GM23338 (cell line): ENCODE data around the gene EVA1B. TPM values are rescaled to one million over a fixed set of nuclear protein-coding genes. Genes with fewer than 3 reads are reported as not detected.
A peak's percentile ranks its signal among the peaks of the same experiment; 100 is the strongest.

ENCODE experiments used
- ATAC-seq: fragments of 200-7000 bp; cut with Tn5 transposase; 3 replicates; pipeline ENCODE4 v1.9.1; 2020
- DNase-seq: peaks from one replicate; pipeline ENCODE4 v3.0.0-alpha.2; 2015; ENCODE audit warnings: low spot score
- H2AFZ ChIP-seq: fragments of 200-600 bp; sonication (generic); 2 replicates; pipeline ENCODE4 v1.8.0; 2016; ENCODE audit warnings: antibody characterized with exemption, mild to moderate bottlenecking, moderate library complexity
- H3F3A ChIP-seq: fragments of 200-600 bp; sonication (generic); replicated peaks from 2 replicates; pipeline ENCODE4 v1.8.0; 2017; ENCODE audit warnings: antibody characterized with exemption, mixed run types, low read depth
- H3K27ac ChIP-seq: fragments of 200-600 bp; sonication (generic); 2 replicates; pipeline ENCODE4 v1.6.1; 2016; ENCODE audit warnings: low read depth
- H3K27me3 ChIP-seq: fragments of 200-600 bp; sonication (generic); 2 replicates; pipeline ENCODE4 v1.8.0; 2016; ENCODE audit warnings: mild to moderate bottlenecking, mixed run types, moderate library complexity; ENCODE audit not compliant: insufficient read depth
- H3K36me3 ChIP-seq: fragments of 200-600 bp; sonication (generic); 2 replicates; pipeline ENCODE4 v1.8.0; 2016; ENCODE audit warnings: mild to moderate bottlenecking; ENCODE audit not compliant: insufficient read depth
- H3K4me1 ChIP-seq: fragments of 200-600 bp; sonication (generic); 2 replicates; pipeline ENCODE4 v1.8.0; 2016; ENCODE audit warnings: mild to moderate bottlenecking, moderate library complexity; ENCODE audit not compliant: insufficient read depth
- H3K4me2 ChIP-seq: fragments of 200-600 bp; sonication (generic); 2 replicates; pipeline ENCODE4 v1.7.1; 2017; ENCODE audit warnings: mixed run types
- H3K4me3 ChIP-seq: fragments of 200-600 bp; sonication (generic); 2 replicates; pipeline ENCODE4 v1.6.1; 2016; ENCODE audit warnings: mixed run types
- H3K79me2 ChIP-seq: fragments of 200-600 bp; sonication (generic); replicated peaks from 2 replicates; pipeline ENCODE4 v1.8.0; 2017; ENCODE audit warnings: mild to moderate bottlenecking; ENCODE audit not compliant: insufficient read depth
- H3K9me2 ChIP-seq: fragments of 200-600 bp; sonication (generic); 2 replicates; pipeline ENCODE4 v1.8.0; 2017; ENCODE audit not compliant: insufficient read depth
- H4K20me1 ChIP-seq: fragments of 200-600 bp; sonication (generic); replicated peaks from 2 replicates; pipeline ENCODE4 v1.8.0; 2017; ENCODE audit warnings: mild to moderate bottlenecking; ENCODE audit not compliant: insufficient read depth
- H3K27ac Mint-ChIP-seq: 2 replicates; pipeline ENCODE4 v1.8.0; 2020; ENCODE audit warnings: inconsistent platforms, mild to moderate bottlenecking, moderate library complexity, mixed read lengths
- H3K27me3 Mint-ChIP-seq: 3 replicates; pipeline ENCODE4 v1.8.0; 2022; ENCODE audit warnings: low read depth, mild to moderate bottlenecking, moderate library complexity, mixed read lengths, inconsistent platforms; ENCODE audit not compliant: insufficient read depth, poor library complexity
- H3K36me3 Mint-ChIP-seq: 3 replicates; pipeline ENCODE4 v1.8.0; 2021; ENCODE audit warnings: low read depth, mild to moderate bottlenecking, inconsistent platforms, moderate library complexity, mixed read lengths
- H3K4me1 Mint-ChIP-seq: 3 replicates; pipeline ENCODE4 v1.8.0; 2020; ENCODE audit warnings: mild to moderate bottlenecking, inconsistent platforms, mixed read lengths
- H3K4me3 Mint-ChIP-seq: 3 replicates; pipeline ENCODE4 v1.8.0; 2021; ENCODE audit warnings: moderate library complexity, mild to moderate bottlenecking, inconsistent platforms, mixed read lengths
- H3K9me3 Mint-ChIP-seq: 3 replicates; pipeline ENCODE4 v1.8.0; 2020; ENCODE audit warnings: moderate library complexity, mild to moderate bottlenecking, inconsistent platforms, mixed read lengths
- EZH2phosphoT487 ChIP-seq: fragments of 200-600 bp; sonication (generic); IDR thresholded peaks from one replicate; pipeline ENCODE4 v1.8.1; 2018; ENCODE audit warnings: antibody characterized with exemption; ENCODE audit not compliant: unreplicated experiment
- JUNB ChIP-seq: IDR thresholded peaks from one replicate; pipeline ENCODE4 v1.6.1; 2016; ENCODE audit warnings: antibody characterized with exemption; ENCODE audit not compliant: unreplicated experiment
- NANOG ChIP-seq: IDR thresholded peaks from 2 replicates; pipeline ENCODE4 v1.6.1; 2016; ENCODE audit warnings: antibody characterized with exemption, borderline replicate concordance
- POLR2AphosphoS5 ChIP-seq: IDR thresholded peaks from 2 replicates; pipeline ENCODE4 v1.6.1; 2016; ENCODE audit warnings: antibody characterized with exemption, low read depth
- ZNF114 ChIP-seq: fragments of 250-450 bp; sonication (Bioruptor Pico); IDR thresholded peaks from 2 replicates; pipeline ENCODE4 v1.5.0; 2020; ENCODE audit warnings: mild to moderate bottlenecking, moderate library complexity
- ZNF331 ChIP-seq: fragments of 250-450 bp; sonication (Bioruptor Pico); IDR thresholded peaks from 2 replicates; pipeline ENCODE4 v1.5.0; 2020; ENCODE audit warnings: low read depth, mild to moderate bottlenecking, moderate library complexity
- polyA plus RNA-seq: library from polyadenylated mRNA; unstranded; fragments of >200 nt; fragmentation: Nextera tagmentation; extraction: Ambion mirVana; gene quantifications from 2 replicates; pipeline ENCODE4 v1.2.1, GENCODE V29; 2016
- total RNA-seq: library from RNA; depleted of rRNA; stranded (reverse); fragments of >200 nt; shearing (Covaris generic); gene quantifications from 2 replicates; pipeline ENCODE4 v1.2.3, GENCODE V29; 2014
- TF ChIP-seq, protein P1 (sequence below), 2 experiments: fragments of 200-600 bp in 1 of 2; sonication (generic) in 1 of 2; conservative IDR thresholded peaks; 2 replicates each; pipeline versions ENCODE4 v1.5.1 to v1.6.1; 2016 to 2017; ENCODE audit warnings: antibody characterized with exemption in 2 of 2, low read depth in 2 of 2, mild to moderate bottlenecking in 2 of 2, moderate library complexity in 1 of 2
- TF ChIP-seq, protein P2 (sequence below): IDR thresholded peaks from 2 replicates; pipeline ENCODE4 v1.6.1; 2016; ENCODE audit warnings: antibody characterized with exemption
- TF ChIP-seq, protein P3 (sequence below): fragments of 250-450 bp; sonication (Bioruptor Pico); IDR thresholded peaks from 2 replicates; pipeline ENCODE4 v1.5.0; 2020; ENCODE audit warnings: mild to moderate bottlenecking, moderate library complexity

EVA1B gene
- total and polyA plus RNA-seq, 2 experiments from 2014 or later: 9.2 to 27.3 TPM

DNA sequence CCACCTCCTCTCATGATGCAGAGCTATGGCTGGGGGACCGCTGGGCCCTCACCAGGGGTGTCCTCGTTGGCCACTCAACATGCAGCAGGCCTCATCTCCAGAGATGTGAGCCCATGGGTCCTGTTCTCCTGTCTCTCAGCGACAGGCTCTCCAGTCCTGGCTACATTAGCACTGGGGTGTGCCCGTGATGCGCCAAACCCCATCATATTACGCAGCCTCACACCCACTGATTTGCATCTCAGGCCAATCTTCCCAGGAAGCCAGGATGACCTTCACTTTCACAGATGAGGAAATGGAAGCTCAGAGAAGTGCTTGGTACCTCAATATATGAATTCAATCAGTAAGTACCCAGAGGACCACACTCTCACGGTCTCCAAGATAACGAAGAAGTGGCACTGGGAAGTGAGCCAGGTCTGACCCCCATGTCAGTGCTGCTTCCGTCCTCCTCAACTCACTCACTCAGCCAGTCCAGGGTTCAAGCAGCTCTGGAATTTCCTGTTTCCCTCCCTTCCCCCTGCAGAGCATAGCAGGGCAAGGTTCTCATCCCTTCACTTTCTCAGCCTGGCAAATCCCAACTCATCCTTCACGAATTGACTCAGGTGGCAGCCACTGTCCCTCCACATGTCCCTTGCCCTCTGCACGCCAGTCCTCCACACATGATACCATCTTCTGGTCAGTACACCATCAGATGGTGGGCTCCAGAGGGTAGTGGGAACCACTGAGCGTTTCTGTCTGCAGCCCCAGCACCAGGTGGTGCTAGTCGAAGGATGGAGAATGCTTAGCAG lies 28.9 kb upstream of the EVA1B start:
- H3K79me2 ChIP-seq: no peaks in the 10 kb centered on the region
- peaks cover 3% of the 10 kb centered on the region for H3K27me3 Mint-ChIP-seq
- H3K36me3 ChIP-seq: peaks cover 3% of the 10 kb centered on the region; the same call in 1 of the 2 replicates
- no peaks in the 10 kb centered on the region for H3K9me3 Mint-ChIP-seq
- ATAC-seq (peak; percentile 18; the same call in 1 of the 3 replicates), DNase-seq (no peak)
- no peaks in the 10 kb centered on the region for H3K9me2 ChIP-seq
- peaks cover 52% of the 10 kb centered on the region for H3K36me3 Mint-ChIP-seq
- no peak overlapping the region for H3K4me3 ChIP-seq
- H3K4me1 ChIP-seq: peaks cover 5% of the 10 kb centered on the region; the same call in 1 of the 2 replicates
- H4K20me1 ChIP-seq: no peaks in the 10 kb centered on the region
- no peaks in the 10 kb centered on the region for H3K27me3 ChIP-seq
- H3K27ac ChIP-seq: no peak overlapping the region
- TF ChIP-seq ZNF331 (CRISPR knock-in tag): no peak
- TF ChIP-seq, protein P1, sequence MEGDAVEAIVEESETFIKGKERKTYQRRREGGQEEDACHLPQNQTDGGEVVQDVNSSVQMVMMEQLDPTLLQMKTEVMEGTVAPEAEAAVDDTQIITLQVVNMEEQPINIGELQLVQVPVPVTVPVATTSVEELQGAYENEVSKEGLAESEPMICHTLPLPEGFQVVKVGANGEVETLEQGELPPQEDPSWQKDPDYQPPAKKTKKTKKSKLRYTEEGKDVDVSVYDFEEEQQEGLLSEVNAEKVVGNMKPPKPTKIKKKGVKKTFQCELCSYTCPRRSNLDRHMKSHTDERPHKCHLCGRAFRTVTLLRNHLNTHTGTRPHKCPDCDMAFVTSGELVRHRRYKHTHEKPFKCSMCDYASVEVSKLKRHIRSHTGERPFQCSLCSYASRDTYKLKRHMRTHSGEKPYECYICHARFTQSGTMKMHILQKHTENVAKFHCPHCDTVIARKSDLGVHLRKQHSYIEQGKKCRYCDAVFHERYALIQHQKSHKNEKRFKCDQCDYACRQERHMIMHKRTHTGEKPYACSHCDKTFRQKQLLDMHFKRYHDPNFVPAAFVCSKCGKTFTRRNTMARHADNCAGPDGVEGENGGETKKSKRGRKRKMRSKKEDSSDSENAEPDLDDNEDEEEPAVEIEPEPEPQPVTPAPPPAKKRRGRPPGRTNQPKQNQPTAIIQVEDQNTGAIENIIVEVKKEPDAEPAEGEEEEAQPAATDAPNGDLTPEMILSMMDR (conservative IDR thresholded peaks at IDR 0.05; ENCODE audit: low read depth in 2 of 2): peak; percentile 22 to 44; a peak in 3 of 4 replicates
- no peak for TF ChIP-seq ZNF114
- H2AFZ ChIP-seq: no peak overlapping the region
- H3K27ac Mint-ChIP-seq: peak overlapping the region; percentile 43
- H3F3A ChIP-seq: no peaks in the 10 kb centered on the region
- H3K4me1 Mint-ChIP-seq: peaks cover 13% of the 10 kb centered on the region
- no peak overlapping the region for H3K4me2 ChIP-seq
- H3K4me3 Mint-ChIP-seq: peak overlapping the region; percentile 15; the same call in 1 of the 3 replicates

DNA sequence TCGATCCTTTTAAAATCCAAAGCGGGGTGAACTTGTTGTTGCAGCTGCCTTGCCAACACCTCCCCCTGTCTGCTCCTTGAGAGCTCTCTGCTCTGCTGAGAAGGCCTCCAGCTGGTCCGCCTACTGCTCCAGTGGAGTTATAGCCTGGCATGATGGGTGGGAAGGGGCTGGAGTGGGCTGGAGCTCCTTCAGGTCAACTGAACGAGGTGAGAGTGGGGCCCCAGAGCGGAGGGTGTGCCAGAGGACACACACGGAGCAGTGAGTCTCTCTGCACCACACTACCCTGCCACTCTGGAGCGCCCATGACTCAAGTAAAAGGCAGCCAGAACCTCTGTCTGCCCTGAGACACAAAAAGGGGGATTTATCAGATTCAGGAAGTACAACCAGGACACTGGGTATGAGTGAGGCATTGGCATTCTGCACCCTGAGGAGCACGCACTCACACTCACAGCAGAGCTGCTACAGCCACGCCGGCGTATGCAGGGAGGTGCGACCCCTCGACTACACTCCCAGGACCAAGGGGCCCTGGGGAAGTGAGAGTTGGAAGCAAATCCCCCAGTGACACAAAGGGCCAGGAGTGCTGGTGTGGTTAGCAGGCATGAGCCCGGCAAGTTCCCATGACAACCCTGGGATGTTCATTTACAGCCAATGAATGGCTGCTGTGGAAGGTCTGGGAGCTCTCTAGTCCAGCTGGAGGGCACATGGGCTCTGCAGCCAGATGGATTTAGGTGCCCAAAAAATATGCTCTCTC lies 28.0 kb upstream of the EVA1B start:
- peaks cover 4% of the 10 kb centered on the region for H3K27me3 Mint-ChIP-seq
- ATAC-seq (no peak; the same call in 2 of the 3 replicates), DNase-seq (no peak)
- Histone ChIP-seq H2AFZ (no peak overlapping the region), H3K4me2 (no peak overlapping the region), H3K9me2 (no peaks in the 10 kb centered on the region), H3K4me3 (no peak overlapping the region), H4K20me1 (no peaks in the 10 kb centered on the region), H3K36me3 (peaks cover 4% of the 10 kb centered on the region; the same call in 1 of the 2 replicates), H3K79me2 (no peaks in the 10 kb centered on the region), H3K27me3 (no peaks in the 10 kb centered on the region), H3K4me1 (peaks cover 5% of the 10 kb centered on the region; the same call in 1 of the 2 replicates), H3K27ac (no peak overlapping the region), H3F3A (no peaks in the 10 kb centered on the region)
- H3K9me3 Mint-ChIP-seq: no peaks in the 10 kb centered on the region
- peaks cover 53% of the 10 kb centered on the region for H3K36me3 Mint-ChIP-seq
- peak overlapping the region; percentile 59 for H3K27ac Mint-ChIP-seq
- H3K4me1 Mint-ChIP-seq: peaks cover 13% of the 10 kb centered on the region
- no peak overlapping the region for H3K4me3 Mint-ChIP-seq
- TF ChIP-seq JUNB (no peak), ZNF114 (no peak), EZH2phosphoT487 (no peak), NANOG (no peak), POLR2AphosphoS5 (no peak)
- TF ChIP-seq, protein P2, sequence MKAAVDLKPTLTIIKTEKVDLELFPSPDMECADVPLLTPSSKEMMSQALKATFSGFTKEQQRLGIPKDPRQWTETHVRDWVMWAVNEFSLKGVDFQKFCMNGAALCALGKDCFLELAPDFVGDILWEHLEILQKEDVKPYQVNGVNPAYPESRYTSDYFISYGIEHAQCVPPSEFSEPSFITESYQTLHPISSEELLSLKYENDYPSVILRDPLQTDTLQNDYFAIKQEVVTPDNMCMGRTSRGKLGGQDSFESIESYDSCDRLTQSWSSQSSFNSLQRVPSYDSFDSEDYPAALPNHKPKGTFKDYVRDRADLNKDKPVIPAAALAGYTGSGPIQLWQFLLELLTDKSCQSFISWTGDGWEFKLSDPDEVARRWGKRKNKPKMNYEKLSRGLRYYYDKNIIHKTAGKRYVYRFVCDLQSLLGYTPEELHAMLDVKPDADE: no peak
- TF ChIP-seq, protein P3, sequence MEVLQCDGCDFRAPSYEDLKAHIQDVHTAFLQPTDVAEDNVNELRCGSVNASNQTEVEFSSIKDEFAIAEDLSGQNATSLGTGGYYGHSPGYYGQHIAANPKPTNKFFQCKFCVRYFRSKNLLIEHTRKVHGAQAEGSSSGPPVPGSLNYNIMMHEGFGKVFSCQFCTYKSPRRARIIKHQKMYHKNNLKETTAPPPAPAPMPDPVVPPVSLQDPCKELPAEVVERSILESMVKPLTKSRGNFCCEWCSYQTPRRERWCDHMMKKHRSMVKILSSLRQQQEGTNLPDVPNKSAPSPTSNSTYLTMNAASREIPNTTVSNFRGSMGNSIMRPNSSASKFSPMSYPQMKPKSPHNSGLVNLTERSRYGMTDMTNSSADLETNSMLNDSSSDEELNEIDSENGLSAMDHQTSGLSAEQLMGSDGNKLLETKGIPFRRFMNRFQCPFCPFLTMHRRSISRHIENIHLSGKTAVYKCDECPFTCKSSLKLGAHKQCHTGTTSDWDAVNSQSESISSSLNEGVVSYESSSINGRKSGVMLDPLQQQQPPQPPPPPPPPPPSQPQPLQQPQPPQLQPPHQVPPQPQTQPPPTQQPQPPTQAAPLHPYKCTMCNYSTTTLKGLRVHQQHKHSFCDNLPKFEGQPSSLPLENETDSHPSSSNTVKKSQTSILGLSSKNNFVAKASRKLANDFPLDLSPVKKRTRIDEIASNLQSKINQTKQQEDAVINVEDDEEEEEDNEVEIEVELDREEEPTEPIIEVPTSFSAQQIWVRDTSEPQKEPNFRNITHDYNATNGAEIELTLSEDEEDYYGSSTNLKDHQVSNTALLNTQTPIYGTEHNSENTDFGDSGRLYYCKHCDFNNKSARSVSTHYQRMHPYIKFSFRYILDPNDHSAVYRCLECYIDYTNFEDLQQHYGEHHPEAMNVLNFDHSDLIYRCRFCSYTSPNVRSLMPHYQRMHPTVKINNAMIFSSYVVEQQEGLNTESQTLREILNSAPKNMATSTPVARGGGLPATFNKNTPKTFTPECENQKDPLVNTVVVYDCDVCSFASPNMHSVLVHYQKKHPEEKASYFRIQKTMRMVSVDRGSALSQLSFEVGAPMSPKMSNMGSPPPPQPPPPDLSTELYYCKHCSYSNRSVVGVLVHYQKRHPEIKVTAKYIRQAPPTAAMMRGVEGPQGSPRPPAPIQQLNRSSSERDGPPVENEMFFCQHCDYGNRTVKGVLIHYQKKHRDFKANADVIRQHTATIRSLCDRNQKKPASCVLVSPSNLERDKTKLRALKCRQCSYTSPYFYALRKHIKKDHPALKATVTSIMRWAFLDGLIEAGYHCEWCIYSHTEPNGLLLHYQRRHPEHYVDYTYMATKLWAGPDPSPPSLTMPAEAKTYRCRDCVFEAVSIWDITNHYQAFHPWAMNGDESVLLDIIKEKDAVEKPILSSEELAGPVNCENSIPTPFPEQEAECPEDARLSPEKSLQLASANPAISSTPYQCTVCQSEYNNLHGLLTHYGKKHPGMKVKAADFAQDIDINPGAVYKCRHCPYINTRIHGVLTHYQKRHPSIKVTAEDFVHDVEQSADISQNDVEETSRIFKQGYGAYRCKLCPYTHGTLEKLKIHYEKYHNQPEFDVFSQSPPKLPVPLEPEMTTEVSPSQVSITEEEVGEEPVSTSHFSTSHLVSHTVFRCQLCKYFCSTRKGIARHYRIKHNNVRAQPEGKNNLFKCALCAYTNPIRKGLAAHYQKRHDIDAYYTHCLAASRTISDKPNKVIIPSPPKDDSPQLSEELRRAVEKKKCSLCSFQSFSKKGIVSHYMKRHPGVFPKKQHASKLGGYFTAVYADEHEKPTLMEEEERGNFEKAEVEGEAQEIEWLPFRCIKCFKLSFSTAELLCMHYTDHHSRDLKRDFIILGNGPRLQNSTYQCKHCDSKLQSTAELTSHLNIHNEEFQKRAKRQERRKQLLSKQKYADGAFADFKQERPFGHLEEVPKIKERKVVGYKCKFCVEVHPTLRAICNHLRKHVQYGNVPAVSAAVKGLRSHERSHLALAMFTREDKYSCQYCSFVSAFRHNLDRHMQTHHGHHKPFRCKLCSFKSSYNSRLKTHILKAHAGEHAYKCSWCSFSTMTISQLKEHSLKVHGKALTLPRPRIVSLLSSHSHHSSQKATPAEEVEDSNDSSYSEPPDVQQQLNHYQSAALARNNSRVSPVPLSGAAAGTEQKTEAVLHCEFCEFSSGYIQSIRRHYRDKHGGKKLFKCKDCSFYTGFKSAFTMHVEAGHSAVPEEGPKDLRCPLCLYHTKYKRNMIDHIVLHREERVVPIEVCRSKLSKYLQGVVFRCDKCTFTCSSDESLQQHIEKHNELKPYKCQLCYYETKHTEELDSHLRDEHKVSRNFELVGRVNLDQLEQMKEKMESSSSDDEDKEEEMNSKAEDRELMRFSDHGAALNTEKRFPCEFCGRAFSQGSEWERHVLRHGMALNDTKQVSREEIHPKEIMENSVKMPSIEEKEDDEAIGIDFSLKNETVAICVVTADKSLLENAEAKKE: no peak
